OCI-LY1 (cell line): Measurements from ENCODE around the gene ARHGEF16.

Source experiments
- H2AFZ ChIP-seq: fragments of 200-600 bp; sonication (generic), shearing (Covaris generic); 2 replicates; pipeline ENCODE4 v1.6.0; 2014; ENCODE audit warnings: antibody characterized with exemption, mild to moderate bottlenecking, low read length
- H3F3A ChIP-seq: fragments of 200-600 bp; sonication (generic), shearing (Covaris generic); 2 replicates; pipeline ENCODE4 v1.6.0; 2014; ENCODE audit warnings: mild to moderate bottlenecking, antibody characterized with exemption, low read length, moderate library complexity; ENCODE audit not compliant: insufficient read depth
- H3K27ac ChIP-seq: fragments of 200-600 bp; sonication (generic); 2 replicates; pipeline ENCODE4 v1.5.1; 2014; ENCODE audit warnings: low read length, mixed run types, mild to moderate bottlenecking, low read depth; ENCODE audit not compliant: poor library complexity, severe bottlenecking
- H3K27me3 ChIP-seq: fragments of 200-600 bp; sonication (generic); 2 replicates; pipeline ENCODE4 v1.6.0; 2014; ENCODE audit warnings: antibody characterized with exemption, mild to moderate bottlenecking, low read length, moderate library complexity; ENCODE audit not compliant: insufficient read depth
- H3K36me3 ChIP-seq: fragments of 200-600 bp; sonication (generic); 2 replicates; pipeline ENCODE4 v1.6.1; 2014; ENCODE audit warnings: mild to moderate bottlenecking, antibody characterized with exemption, low read length, moderate library complexity, mixed read lengths; ENCODE audit not compliant: insufficient read depth
- H3K4me1 ChIP-seq: fragments of 200-600 bp; sonication (generic); 2 replicates; pipeline ENCODE4 v1.5.1; 2014; ENCODE audit warnings: mild to moderate bottlenecking, low read length, moderate library complexity; ENCODE audit not compliant: insufficient read depth, severe bottlenecking
- H3K4me2 ChIP-seq: fragments of 200-600 bp; sonication (generic), shearing (Covaris generic); 2 replicates; pipeline ENCODE4 v1.6.1; 2014; ENCODE audit warnings: low read length
- H3K4me3 ChIP-seq: fragments of 200-600 bp; sonication (generic); 2 replicates; pipeline ENCODE4 v1.5.1; 2014; ENCODE audit warnings: low read length, low read depth, mild to moderate bottlenecking, mixed read lengths; ENCODE audit not compliant: poor library complexity, severe bottlenecking
- H3K79me2 ChIP-seq: fragments of 200-600 bp; shearing (Covaris generic); 2 replicates; pipeline ENCODE4 v1.6.1; 2016; ENCODE audit warnings: mixed run types, low read length, mixed read lengths; ENCODE audit not compliant: insufficient read depth
- H3K9ac ChIP-seq: fragments of 200-600 bp; sonication (generic), shearing (Covaris generic); 2 replicates; pipeline ENCODE4 v1.6.1; 2014; ENCODE audit warnings: mild to moderate bottlenecking, low read length, mixed read lengths
- H3K9me2 ChIP-seq: fragments of 200-600 bp; sonication (generic), shearing (Covaris generic); 2 replicates; pipeline ENCODE4 v1.6.1; 2014; ENCODE audit warnings: low read depth, mild to moderate bottlenecking, low read length, mixed read lengths
- H3K9me3 ChIP-seq: fragments of 200-600 bp; shearing (Covaris generic); 2 replicates; pipeline ENCODE4 v1.6.1; 2014; ENCODE audit warnings: low read length, mixed read lengths
- H4K20me1 ChIP-seq: fragments of 200-600 bp; sonication (generic), shearing (Covaris generic); 2 replicates; pipeline ENCODE4 v1.6.0; 2016; ENCODE audit warnings: mild to moderate bottlenecking, low read length; ENCODE audit not compliant: insufficient read depth
- CTCF ChIP-seq: fragments of 200-600 bp; sonication (generic), shearing (Covaris generic); IDR thresholded peaks from 2 replicates; pipeline ENCODE4 v1.5.1; 2017; ENCODE audit warnings: mild to moderate bottlenecking, antibody characterized with exemption, low read length, moderate library complexity, mixed read lengths
- EZH2 ChIP-seq: fragments of 200-600 bp; sonication (generic), shearing (Covaris generic); IDR thresholded peaks from 2 replicates; pipeline ENCODE4 v1.8.0; 2017; ENCODE audit warnings: borderline replicate concordance, mixed run types, mild to moderate bottlenecking, antibody characterized with exemption, low read length, moderate library complexity, mixed read lengths

Gene ARHGEF16

GRCh38 chr1:3475839-3476573 lies 21.5 kb downstream of the ARHGEF16 start:
- no peaks in the 10 kb centered on the region for H3K79me2 ChIP-seq
- H3K4me1 ChIP-seq = no peaks in the 10 kb centered on the region
- H3K27ac ChIP-seq = no peak overlapping the region

GRCh38 chr1:3476666-3477065 lies 22.2 kb downstream of the ARHGEF16 start:
- TF ChIP-seq CTCF = no peak
- no peak for TF ChIP-seq EZH2
- no peaks in the 10 kb centered on the region for H3K36me3 ChIP-seq

More at GRCh38 chr1:3475839-3476573, 21.5 kb downstream of the ARHGEF16 start:
- Histone ChIP-seq H3K9me2 (no peaks in the 10 kb centered on the region), H3F3A (no peaks in the 10 kb centered on the region), H3K9me3 (no peaks in the 10 kb centered on the region), H4K20me1 (no peaks in the 10 kb centered on the region), H3K36me3 (no peaks in the 10 kb centered on the region), H3K27me3 (no peaks in the 10 kb centered on the region), H3K4me3 (no peak overlapping the region), H3K4me2 (no peak overlapping the region), H3K9ac (no peak overlapping the region), H2AFZ (no peak overlapping the region)
- no peak for TF ChIP-seq EZH2
- no peak for TF ChIP-seq CTCF

GRCh38 chr1:3477241-3477995 lies 23.0 kb downstream of the ARHGEF16 start:
- Histone ChIP-seq H3K79me2 (no peaks in the 10 kb centered on the region), H3K9me2 (no peaks in the 10 kb centered on the region), H3K4me1 (no peaks in the 10 kb centered on the region), H3K27ac (no peak overlapping the region), H3K36me3 (no peaks in the 10 kb centered on the region), H3K9ac (no peak overlapping the region), H3K27me3 (no peaks in the 10 kb centered on the region), H2AFZ (no peak overlapping the region), H4K20me1 (no peaks in the 10 kb centered on the region), H3F3A (no peaks in the 10 kb centered on the region), H3K4me3 (no peak overlapping the region), H3K9me3 (no peaks in the 10 kb centered on the region), H3K4me2 (no peak overlapping the region)
- TF ChIP-seq CTCF (no peak), EZH2 (no peak)

More at GRCh38 chr1:3476666-3477065, 22.2 kb downstream of the ARHGEF16 start:
- no peak overlapping the region for H2AFZ ChIP-seq
- H3K4me1 ChIP-seq = no peaks in the 10 kb centered on the region
- no peaks in the 10 kb centered on the region for H3K9me3 ChIP-seq
- H3K4me3 ChIP-seq = no peak overlapping the region
- H4K20me1 ChIP-seq = no peaks in the 10 kb centered on the region
- H3K79me2 ChIP-seq = no peaks in the 10 kb centered on the region
- no peaks in the 10 kb centered on the region for H3F3A ChIP-seq
- no peaks in the 10 kb centered on the region for H3K9me2 ChIP-seq
- H3K9ac ChIP-seq = no peak overlapping the region
- H3K27me3 ChIP-seq = no peaks in the 10 kb centered on the region
- H3K27ac ChIP-seq = no peak overlapping the region
- no peak overlapping the region for H3K4me2 ChIP-seq
